GM18868 (cell line): ENCODE measurements around the gene IL32.

Source experiments
- ATAC-seq: cut with Tn5 transposase; IDR thresholded peaks from one replicate; pipeline ENCODE4 v1.9.1; 2021; ENCODE audit warnings: mild to moderate bottlenecking, moderate library complexity; ENCODE audit not compliant: unreplicated experiment

The IL32 gene

GRCh38 chr16:3027983-3028715 is 37.3 kb upstream of the IL32 start:
- no peak for ATAC-seq

GRCh38 chr16:3028716-3029319 is 36.6 kb upstream of the IL32 start:
- ATAC-seq = no peak

- ATAC-seq = no peak
Observed at GRCh38 chr16:3029491-3030221, 35.8 kb upstream of the IL32 start.

GRCh38 chr16:3030222-3031212 is 34.9 kb upstream of the IL32 start:
- no peak for ATAC-seq

GRCh38 chr16:3032624-3033023 is 32.8 kb upstream of the IL32 start:
- ATAC-seq = no peak

- no peak for ATAC-seq
Observed at GRCh38 chr16:3035289-3035971, 30.0 kb upstream of the IL32 start.

GRCh38 chr16:3035972-3036725 is 29.3 kb upstream of the IL32 start:
- no peak for ATAC-seq

- ATAC-seq = no peak
Observed at GRCh38 chr16:3036726-3037315, 28.6 kb upstream of the IL32 start, which contains the start of gene BICDL2. Gene BICDL2 (minus strand): TSS chr16:3036944. CDS start chr16:3035496, 1,448 bp downstream.

- no peak for ATAC-seq
Observed at GRCh38 chr16:3038256-3038655, 27.2 kb upstream of the IL32 start.

- ATAC-seq = no peak
Observed at GRCh38 chr16:3038896-3039295, 26.5 kb upstream of the IL32 start.

GRCh38 chr16:3042376-3042775 is 23.1 kb upstream of the IL32 start:
- no peak for ATAC-seq

GRCh38 chr16:3044708-3045107 is 20.7 kb upstream of the IL32 start:
- no peak for ATAC-seq

GRCh38 chr16:3045758-3046640 is 19.4 kb upstream of the IL32 start, which contains the start of gene MMP25:
Gene MMP25 (plus strand): TSS chr16:3046561. CDS start chr16:3046918, 357 bp downstream.
- ATAC-seq = no peak

- no peak for ATAC-seq
Observed at GRCh38 chr16:3046641-3047386, 18.6 kb upstream of the IL32 start.

GRCh38 chr16:3047387-3047720 is 18.1 kb upstream of the IL32 start:
- ATAC-seq = no peak

- ATAC-seq = no peak
Observed at GRCh38 chr16:3049921-3050481, 15.4 kb upstream of the IL32 start.

- ATAC-seq = no peak
Observed at GRCh38 chr16:3050487-3050886, 15.0 kb upstream of the IL32 start.
